Superior temporal gyrus (tissue), 1 donor: ENCODE results near the gene EPHA6.

Experiments used
- DNase-seq: peaks from one replicate; pipeline ENCODE4 v3.0.0-alpha.2; 2016; ENCODE audit errors: extremely low spot score

Gene EPHA6

DNA sequence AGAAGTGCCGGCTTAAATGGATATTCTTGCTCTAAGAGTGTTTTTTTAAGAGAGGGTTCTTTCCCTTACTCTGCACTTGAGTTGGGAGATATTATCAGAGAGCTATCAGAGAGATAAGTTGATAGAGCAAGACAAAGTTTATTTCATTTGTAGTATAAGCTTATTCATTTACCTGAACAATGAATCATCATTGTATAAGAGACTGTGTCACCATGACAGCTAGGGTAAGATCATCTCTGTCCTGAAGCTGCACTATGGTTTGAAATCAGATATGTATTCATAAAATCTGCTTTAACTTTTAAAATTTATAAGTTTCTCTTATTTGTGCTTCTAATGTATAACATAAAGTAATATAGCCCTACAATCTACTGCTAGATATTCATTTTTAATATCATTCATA, 822.1 kb downstream of the EPHA6 start:
- DNase-seq, result no peak

DNA sequence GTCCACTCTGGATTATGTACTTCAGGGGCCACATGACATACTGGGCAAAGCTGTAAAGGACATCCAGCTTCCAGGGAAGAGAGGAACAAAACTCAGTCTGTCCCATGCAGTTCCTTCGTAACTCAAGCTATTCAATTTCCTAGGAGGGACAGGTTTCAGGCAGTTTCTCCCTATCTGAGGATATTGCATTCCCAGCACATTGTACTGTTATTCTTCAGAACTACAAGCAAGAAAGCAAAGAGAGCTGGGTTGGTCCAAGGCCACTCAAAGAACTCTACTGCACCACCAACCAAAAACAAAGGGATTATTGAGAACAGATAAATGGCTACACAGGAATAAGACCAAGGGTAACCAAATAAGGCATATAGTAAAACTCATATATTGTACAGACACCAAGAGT, 832.5 kb downstream of the EPHA6 start:
- no peak for DNase-seq

DNA sequence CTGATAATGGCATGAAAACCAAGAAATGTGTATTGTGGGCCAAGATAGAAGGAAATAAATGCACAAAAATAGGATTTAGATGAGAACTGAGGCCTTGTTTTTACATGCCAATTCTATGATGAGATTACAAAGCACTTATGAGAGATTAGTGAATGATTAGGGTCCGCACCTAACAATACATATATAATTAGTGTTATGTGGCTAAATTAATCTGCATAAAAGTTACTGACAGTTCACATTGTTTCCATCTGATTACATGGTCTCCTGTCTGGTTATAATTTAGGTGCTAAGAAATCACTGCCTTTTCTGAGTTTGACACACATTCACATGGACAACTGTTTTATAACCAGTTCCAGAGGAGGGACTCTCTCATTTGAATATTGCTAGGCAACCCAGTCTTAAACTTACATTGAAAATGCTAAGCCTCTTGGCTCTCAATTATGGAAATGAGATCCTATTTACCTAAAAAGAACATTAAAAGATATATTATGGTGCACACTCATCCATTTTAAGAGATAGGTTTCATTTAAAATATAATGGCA, 833.1 kb downstream of the EPHA6 start:
- DNase-seq, result peak; percentile 37

DNA sequence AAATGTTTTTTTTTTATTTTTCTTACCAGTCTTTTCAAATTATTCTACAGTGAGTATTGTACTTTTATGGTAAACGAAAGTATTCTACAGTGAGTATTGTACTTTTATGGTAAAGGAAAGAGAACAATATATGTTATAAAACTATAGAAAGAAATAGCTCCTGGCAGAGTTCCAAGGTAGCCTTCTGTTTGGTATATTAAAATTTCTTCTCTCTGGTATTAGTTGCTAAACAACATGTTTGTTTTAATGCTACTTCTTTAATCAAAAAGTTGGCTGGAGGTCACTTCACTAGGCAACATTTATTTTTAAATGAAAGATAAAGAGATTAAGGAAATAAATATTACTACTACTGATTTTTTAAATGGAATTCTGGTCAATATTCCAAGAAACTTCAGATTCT, 841.6 kb downstream of the EPHA6 start:
- no peak for DNase-seq

DNA sequence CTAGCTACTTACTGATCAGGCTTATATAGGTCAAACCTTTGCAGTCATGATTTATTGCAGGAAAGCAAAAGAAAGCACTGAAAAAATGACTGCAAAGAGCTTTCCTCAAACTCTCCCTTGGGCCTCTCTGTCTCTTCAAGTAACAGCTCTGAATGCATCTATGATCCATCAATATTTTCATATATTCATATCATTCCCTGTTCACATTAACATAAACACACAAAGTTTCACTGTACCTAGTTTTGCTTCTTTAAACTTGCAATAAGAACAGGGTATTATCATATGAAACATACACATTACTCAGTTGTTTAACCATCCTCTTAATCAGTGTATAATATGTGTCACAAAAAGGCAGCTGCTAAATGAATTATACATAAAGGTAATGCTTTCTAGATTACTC, 842.2 kb downstream of the EPHA6 start:
- no peak for DNase-seq

DNA sequence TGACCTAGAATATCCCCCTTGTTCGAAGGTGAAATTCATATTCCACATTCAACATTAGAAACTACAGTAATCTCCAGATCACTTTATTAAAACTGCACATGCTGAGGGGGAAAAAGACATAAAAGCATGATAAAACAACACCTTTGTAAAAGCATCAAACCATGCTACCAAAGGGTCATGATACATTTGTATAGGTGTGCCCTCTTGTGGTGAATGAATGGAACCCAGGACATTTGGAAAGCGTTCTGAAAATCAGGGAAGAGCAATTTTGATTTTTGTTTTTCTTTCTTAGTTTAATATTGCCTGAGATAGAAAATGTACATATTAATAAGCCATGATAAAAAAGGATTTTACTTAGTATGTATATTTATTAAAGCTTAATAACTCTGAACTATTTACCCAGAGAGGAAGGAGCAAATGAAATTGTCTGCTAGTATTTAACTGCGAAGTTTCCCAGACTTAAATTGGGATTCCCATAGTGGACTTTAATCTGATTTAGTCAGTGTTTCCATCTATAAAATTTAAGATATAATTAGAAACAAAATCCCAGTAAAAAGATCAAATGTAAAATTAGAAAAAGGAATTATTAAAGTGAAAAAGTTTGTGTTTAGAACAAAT, 844.4 kb downstream of the EPHA6 start:
- DNase-seq, result peak; percentile 60

DNA sequence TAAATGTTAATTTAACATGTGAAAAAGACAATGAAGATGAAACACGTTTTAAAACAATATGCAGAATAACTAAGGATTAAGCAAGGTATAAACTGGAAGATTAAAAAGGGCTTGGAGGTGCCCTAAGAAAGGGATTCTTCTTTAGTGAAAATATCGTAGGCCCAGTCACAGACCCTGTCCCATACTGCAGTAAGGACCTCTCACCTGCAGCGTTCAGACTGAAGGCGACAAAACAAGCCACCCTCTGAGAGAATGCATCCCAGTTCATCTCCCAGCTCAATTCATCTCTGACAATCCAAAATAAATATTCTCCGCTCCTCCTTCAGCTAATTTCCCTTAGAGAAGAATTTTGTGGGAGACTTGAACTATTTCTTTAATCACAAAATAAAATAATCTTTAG, 847.9 kb downstream of the EPHA6 start:
- DNase-seq, result no peak

DNA sequence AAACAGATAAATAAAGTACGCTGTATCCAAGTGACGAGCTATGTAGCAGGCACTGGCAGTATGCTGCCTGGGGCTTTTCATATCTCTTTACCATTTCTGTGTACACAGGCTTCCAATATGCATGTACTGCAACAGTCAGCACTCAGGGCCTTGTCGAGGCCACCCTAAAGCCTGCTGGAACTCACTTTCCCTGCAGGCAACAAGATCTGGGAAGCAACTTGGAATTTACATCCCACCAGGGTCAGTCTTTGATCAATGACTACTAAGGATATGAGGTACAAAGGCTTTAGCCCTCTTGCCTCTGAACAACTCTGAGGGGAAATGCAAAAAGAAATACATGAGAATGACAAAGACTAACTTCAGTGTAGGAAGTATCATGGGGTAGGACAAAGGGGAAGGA, 848.4 kb downstream of the EPHA6 start:
- DNase-seq, result no peak

DNA sequence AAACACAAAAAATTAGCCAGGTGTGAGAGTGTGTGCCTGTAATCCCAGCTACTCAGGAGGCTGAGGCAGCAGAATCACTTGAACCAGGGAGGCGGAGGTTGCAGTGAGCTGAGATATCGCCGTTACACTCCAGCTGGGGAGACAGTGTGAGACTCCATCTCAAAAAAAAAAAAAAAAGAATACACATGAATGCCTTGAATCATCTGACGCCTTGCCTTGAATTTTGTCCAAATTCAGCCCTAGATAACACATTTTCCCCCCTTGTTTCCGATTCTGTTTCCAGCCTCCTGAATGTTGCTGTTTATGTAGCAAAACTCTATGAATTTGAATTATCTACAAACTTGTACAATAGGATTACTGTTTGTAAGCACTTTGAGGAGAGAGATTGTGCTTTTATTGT, 851.5 kb downstream of the EPHA6 start:
- DNase-seq, result no peak

DNA sequence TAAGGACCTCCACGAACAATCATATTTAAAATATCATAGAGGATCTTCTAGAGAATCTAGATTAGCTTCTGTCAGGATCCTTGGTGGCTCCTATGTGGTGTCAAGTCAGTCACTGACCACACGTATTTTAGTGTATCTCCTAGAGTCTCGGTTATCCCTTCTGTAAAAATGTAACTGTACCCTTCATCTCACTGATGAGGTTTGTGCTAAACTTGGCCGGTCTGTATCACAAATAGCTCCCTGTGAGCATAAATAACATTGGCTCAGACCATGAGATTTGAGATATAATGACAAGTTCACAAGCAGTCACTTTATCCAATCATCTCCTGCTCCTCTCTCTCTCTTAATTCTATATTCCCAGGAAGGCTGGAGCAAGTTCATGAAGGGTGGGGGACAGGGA, 856.6 kb downstream of the EPHA6 start:
- no peak for DNase-seq

DNA sequence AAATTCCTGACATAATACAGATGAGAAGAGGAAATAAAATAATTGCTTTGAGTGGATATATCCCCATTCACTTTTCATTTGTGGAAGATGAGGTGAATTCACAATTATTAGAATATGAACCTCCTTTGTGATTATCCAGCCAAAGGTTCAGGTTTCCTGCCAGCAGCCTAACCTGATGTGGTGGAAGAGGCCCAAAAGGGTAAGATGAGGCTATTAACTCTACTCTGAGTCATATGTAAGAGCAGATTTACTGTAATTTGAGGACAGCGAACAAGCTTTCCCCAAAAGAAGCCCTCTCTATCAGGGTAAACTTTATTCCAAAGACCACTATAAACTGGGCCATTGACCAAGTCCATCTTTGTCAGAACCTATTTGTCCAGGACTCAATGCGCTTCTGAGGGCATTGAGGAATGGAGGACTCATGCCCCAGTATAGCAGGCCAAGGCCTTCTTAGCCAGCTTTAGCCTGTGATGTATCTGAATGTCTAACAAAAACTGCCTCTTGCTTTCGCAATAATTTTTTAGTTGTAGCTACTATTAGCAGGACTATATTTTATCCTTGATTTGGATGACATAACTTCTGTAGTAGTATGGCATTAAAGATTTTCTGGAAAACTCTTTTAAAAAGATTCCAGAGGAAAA, 859.1 kb downstream of the EPHA6 start:
- no peak for DNase-seq

DNA sequence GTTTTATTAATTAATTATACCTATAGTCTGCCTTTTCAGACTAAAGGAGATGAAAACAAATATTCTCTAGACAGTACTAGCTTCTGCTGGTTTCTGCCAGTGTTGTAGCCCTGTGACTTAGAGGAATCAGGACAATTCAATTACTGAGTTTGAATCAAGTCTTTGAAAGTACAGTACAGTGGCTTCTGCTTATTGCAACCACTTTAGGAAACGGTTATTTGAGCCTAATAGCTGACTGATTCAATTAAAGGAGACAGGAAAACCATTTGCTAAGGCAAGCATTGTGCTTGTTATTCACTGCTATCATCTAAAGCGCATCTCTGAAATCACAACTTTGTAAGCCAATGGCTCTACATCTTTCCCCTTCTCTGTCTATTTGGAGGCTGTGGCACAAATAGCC, 860.1 kb downstream of the EPHA6 start:
- DNase-seq, result no peak

DNA sequence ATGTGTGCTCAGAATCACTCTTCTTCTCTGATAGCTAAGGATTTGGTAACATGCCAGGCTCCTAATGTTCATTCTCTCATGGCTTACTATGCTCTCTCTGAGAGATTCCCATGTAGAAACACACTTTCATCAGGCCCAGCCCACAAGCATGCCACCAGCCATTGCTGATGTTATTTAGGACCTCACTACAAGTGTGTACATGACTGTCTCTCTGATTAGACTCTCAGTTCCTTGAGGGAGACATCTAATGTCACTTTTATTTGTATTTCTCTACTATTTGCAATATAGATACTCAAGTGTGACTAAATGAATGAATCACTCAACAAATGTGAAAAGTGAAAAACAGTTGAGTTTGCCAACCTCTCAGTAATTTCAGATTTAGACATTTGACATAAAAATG, 865.8 kb downstream of the EPHA6 start:
- no peak for DNase-seq

DNA sequence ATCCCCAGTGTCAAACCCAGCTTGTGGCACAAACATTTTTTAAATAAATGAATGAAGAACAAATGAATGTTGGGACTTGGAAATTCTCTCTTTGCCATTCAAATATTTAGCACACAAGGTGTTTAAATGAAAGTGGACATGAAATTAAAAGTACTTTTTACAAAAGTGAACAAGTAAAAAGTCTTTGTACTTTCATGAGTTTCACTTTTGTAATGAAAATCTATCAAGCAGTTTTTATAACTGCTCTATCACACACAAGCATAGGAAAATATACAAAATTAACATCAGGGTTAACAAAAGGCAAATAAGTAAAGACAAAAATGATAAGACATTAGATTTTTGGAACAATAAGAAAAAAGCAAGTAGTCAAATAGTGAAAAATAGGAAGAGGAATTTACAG, 866.3 kb downstream of the EPHA6 start:
- DNase-seq, result no peak

DNA sequence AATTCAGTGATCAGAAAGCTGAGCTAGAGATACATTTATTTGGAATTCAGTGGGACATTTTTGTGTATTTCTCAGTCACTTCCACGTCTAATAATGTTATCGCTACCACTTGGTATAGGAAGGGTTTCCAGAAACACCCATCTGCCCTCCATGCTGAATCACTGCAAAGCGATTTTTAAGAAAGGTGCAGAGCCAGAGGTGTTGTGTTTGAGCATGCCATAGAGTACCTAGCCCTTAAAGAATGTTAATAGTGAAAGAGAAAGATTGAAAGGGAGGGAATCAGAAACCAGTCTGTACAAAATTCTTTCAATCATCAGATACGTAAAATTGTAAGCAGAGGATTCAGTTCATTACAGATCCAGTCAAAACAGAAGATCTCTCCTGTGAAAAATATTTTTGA, 870.1 kb downstream of the EPHA6 start:
- no peak for DNase-seq

DNA sequence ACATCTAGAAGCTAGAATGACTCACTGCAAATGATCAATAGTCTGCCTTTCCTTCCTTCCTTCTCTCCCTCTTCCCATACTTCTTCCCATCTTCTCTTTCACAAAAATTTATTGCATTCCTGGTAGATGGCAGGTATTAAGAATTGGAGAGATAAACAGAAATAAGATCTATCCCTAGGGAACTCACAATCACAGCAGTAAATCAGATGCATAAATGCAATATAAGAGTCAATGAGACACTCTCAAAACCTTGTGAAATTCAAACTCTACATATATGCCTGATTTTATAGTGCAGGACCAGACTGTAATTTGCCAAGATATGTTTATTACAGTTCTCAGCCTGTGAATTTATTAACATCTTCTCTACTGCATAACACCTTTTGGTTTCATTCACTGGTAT, 871.9 kb downstream of the EPHA6 start:
- DNase-seq, result no peak

DNA sequence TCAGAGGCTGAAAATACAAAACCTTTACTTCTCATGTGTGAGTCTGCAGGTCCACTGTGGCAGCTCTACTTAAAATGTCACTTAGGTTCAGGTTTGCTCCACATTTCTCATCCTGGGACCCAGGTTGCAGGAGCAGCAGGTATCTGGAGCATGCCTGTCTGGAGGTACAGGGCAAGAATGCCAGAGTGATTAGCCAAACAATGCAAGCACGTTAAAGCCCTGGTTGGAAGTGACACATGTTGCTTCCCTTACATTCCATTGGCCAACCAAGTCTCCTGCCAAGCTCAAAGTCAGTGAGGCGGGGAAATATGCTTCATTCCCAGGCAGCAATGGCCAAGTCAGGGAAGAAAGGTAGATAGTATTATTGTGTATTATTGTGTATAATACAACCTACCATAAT, 873.3 kb downstream of the EPHA6 start:
- no peak for DNase-seq

DNA sequence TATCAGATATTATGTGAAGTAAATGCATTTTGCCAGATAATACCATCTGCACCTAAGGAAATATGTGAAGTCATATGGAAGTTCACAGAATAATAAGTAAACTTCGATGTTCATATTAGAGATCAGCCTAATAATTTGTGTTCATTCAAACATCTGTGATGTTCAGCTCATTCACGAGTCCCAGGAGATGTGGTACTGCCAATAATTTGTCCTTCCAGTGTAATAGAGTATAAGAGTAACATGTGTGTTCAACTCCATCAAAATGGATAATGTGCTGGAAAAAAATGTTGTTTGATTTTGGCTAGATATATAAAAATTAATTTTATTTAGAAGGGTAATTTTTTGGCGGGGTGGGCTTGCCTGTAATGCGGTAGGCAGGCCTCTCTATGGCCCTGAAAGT, 874.7 kb downstream of the EPHA6 start:
- DNase-seq, result no peak

DNA sequence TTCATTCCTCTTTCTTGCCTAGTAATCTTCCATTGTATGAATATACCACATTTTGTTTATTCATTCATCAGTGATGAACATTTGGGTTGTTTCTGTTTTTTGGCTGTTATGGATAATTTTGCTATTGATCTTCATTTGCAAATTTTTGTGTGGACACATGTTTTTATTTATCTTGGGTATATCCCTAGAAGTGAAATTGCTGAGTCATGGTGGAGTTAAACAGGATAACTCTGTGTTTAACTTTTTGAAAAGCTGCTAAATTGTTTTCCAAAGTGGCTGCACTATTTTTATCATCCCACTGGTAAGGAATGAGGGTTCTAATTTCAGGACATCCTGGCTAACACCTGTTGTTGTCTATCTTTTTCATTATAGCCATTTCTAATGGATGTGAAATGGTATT, 875.6 kb downstream of the EPHA6 start:
- DNase-seq, result no peak

DNA sequence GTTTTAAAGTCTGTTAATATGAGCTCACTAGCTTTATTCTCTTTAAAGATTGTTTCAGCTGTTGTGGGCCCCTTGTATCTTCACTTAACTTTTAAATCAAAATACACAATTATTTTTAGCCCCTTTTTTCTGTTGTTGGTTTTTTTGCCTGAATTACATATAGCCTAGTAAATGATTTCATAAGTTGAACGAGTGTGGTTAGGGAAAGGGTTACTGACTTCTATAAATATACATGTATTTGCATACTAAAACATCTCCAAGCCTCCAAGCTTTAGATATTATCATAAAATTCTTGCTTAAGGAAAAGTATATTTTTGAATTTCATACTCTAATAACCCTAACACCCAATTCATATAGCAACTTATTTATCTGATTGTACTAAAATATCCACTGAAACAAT, 877.0 kb downstream of the EPHA6 start:
- DNase-seq, result no peak

DNA sequence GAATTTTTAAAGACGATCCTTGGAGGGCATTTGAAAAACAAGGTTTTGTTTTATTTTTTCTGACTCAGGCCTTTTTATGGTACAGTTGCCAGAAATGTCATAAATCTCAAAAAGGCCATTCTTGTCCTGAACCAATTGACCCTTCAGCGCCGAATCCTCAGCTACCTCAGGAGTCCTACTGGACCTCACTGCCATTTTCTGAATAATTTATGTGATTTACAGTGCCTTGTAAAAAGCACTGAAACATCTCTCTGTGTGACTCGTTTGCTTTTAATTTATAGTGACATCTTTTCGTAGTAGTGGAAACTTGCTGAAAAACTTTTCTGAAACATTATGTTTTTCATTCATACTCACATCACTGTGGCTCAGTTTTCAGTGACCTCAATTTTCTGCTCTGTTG, 878.0 kb downstream of the EPHA6 start:
- no peak for DNase-seq

DNA sequence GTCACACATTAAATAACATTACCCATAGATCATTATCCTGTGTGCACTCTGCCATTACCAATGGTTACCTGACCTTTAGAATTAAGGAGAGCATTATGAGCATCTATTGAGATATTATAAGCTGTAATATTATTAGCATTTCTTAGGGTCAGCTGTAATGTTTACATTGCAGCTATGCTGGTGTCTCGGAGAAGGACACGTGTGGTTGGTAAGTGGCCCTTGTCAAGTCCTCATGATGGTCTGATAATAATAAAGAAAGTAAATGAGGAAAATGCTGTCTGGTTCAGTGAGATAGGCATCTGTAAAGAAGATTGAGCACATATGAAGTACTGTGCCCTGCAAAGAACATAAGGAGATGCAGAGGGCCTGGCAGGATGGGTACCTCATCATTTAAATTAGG, 878.4 kb downstream of the EPHA6 start:
- DNase-seq, result no peak

DNA sequence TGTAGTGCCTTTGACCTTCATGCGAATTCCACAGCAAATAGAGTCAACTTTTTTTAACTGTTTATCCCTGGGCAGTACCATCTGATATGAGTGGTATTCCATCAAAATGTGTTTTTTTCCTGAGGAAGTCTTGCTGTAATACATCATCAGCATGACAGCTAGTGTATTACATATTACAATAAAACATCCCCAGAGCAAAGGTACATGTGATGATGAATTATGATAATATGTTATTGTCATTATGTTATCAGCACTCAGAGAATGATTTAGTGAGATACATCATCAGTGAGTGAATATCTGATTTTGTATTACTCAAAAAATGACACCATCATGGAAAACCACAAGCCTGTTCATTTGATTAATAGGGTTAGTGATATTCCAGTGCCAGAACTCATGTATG, 880.5 kb downstream of the EPHA6 start:
- DNase-seq, result no peak

DNA sequence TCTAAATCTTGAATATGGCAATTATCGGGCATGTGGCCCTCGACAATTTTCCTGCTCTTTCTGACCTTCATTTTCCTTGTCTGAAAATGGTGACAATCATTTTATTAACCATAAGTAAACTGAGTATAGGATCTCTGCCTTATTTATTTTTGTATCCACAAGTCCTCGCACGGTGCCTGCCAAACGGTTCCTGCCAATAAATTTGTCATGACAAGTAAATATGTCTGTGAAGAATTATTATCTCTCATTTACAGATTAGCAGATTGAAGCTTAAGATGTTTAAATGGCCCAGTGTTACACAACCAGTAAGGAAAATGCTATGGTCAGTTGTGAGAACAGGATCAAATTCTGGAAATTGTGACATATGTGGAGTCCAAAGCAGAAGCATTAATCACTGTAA, 884.3 kb downstream of the EPHA6 start:
- no peak for DNase-seq
